Type B pancreatic cell (in vitro differentiated cells): ENCODE data around the gene FLAD1. TPM values are rescaled to one million over a fixed set of nuclear protein-coding genes. Genes with fewer than 3 reads are reported as not detected.

Experiments
- DNase-seq: peaks from one replicate; pipeline ENCODE4 v3.0.0; 2021; ENCODE audit warnings: mixed read lengths; ENCODE audit not compliant: unreplicated experiment; ENCODE audit errors: extremely low spot score
- H3K27ac Mint-ChIP-seq: 2 replicates; pipeline ENCODE4 v1.8.0; 2021; ENCODE audit warnings: mild to moderate bottlenecking, mixed read lengths
- H3K27me3 Mint-ChIP-seq: 2 replicates; pipeline ENCODE4 v1.8.0; 2021; ENCODE audit warnings: mixed read lengths
- H3K36me3 Mint-ChIP-seq: 2 replicates; pipeline ENCODE4 v1.8.0; 2021; ENCODE audit warnings: mixed read lengths
- H3K4me1 Mint-ChIP-seq: one replicate; pipeline ENCODE4 v1.8.0; 2021; ENCODE audit warnings: mixed read lengths; ENCODE audit not compliant: unreplicated experiment
- H3K4me3 Mint-ChIP-seq: 2 replicates; pipeline ENCODE4 v1.8.0; 2021; ENCODE audit warnings: mild to moderate bottlenecking, mixed read lengths
- H3K9me3 Mint-ChIP-seq: 2 replicates; pipeline ENCODE4 v1.8.0; 2021; ENCODE audit warnings: mixed read lengths
- CTCF ChIP-seq: fragments of 200-600 bp; sonication (generic); conservative IDR thresholded peaks from 2 replicates; pipeline ENCODE4 v1.5.0; 2021; ENCODE audit warnings: antibody characterized with exemption, mild to moderate bottlenecking
- total RNA-seq: library from RNA; stranded (reverse); gene quantifications from 2 replicates; pipeline ENCODE4 v1.2.1, GENCODE V29; 2021; ENCODE audit warnings: low replicate concordance

The FLAD1 gene
- total RNA-seq, 1 donor from 2014 or later = 59.0 TPM

DNA sequence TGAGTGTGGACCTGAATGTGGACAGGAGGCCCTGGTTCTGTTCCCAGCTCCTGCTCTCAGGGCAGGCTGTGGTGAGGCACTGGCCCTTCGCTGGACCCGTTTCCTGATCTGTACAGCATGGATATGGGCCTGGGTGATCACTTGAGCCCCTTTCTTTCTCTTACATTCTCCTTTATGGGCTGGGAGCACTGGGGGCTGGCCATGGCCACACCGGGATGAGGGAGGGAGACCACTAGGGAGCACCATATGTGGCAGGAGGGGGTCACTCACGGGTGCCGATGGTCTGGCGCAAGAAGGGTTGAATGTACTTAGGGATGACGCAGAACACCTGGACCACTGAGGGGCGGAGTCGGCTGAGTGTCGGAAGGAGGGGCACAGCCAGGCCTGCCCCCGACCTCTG, 47.8 kb downstream of the FLAD1 start:
- no peak overlapping the region for H3K27ac Mint-ChIP-seq
- H3K4me3 Mint-ChIP-seq = no peak overlapping the region
- H3K36me3 Mint-ChIP-seq = no peaks in the 10 kb centered on the region
- no peaks in the 10 kb centered on the region for H3K4me1 Mint-ChIP-seq
- TF ChIP-seq CTCF = no peak
- DNase-seq = no peak
- H3K9me3 Mint-ChIP-seq = no peaks in the 10 kb centered on the region
- peaks cover 4% of the 10 kb centered on the region for H3K27me3 Mint-ChIP-seq

DNA sequence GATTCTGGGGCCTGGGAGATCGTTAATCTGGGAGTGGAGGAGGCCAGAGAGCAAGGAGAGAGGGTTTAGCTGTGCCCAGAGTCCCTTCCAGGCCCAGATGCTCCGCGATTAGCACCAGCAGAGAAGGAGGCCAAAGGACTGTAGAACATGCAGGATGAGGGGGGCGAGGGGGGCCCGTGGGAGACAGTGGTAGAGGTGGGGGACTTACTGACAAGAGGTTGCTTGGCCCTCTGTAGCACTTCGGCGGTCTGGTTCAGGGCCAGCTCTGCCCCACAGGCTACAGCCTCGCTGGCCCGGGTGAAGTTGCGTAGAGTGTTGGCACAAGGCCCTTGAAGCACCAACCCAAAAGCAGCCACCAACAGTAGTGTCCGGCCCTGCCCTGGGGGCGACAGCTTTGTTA, 49.7 kb downstream of the FLAD1 start:
- DNase-seq = no peak
- H3K4me3 Mint-ChIP-seq = no peak overlapping the region
- peak overlapping the region; percentile 36 for H3K27ac Mint-ChIP-seq
- no peaks in the 10 kb centered on the region for H3K4me1 Mint-ChIP-seq
- H3K36me3 Mint-ChIP-seq = no peaks in the 10 kb centered on the region
- H3K9me3 Mint-ChIP-seq = no peaks in the 10 kb centered on the region
- TF ChIP-seq CTCF = no peak
- peaks cover 4% of the 10 kb centered on the region for H3K27me3 Mint-ChIP-seq

DNA sequence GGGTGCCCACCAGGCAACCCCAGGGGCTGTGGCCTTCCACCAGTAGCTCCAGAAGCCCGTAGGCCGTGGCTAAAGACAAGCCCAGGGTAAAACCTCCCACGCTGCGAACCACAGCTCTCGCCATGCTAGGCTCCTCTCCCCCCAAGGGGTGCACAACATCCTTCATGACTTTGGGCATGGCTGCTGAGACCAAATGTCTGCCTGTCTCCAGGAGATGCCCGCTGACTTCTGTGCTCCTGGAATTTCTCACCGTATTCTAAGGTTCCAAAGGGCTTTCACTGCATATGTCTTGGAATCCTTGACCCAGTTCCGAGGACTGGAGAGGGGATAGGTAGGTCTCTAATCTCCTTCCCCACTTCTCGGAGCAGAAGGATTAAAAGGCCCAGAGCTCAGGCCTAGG, 50.4 kb downstream of the FLAD1 start, which contains the start of the genes DCST1 and DCST2:
TSS of gene DCST1 (plus strand) at position 301 of the 400 bp plus-strand sequence. CDS start 213 bp downstream, outside the sequence.
TSS of gene DCST2 (minus strand) at position 258 of the 400 bp plus-strand sequence. CDS start at position 178, 80 bp downstream.
- H3K4me1 Mint-ChIP-seq = no peaks in the 10 kb centered on the region
- H3K9me3 Mint-ChIP-seq = no peaks in the 10 kb centered on the region
- H3K36me3 Mint-ChIP-seq = no peaks in the 10 kb centered on the region
- DNase-seq = no peak
- H3K4me3 Mint-ChIP-seq = no peak within 1 kb of the TSS
- H3K27me3 Mint-ChIP-seq = peaks cover 4% of the 10 kb centered on the region
- TF ChIP-seq CTCF = no peak
- H3K27ac Mint-ChIP-seq = peak within 1 kb of the TSS; percentile 36

DNA sequence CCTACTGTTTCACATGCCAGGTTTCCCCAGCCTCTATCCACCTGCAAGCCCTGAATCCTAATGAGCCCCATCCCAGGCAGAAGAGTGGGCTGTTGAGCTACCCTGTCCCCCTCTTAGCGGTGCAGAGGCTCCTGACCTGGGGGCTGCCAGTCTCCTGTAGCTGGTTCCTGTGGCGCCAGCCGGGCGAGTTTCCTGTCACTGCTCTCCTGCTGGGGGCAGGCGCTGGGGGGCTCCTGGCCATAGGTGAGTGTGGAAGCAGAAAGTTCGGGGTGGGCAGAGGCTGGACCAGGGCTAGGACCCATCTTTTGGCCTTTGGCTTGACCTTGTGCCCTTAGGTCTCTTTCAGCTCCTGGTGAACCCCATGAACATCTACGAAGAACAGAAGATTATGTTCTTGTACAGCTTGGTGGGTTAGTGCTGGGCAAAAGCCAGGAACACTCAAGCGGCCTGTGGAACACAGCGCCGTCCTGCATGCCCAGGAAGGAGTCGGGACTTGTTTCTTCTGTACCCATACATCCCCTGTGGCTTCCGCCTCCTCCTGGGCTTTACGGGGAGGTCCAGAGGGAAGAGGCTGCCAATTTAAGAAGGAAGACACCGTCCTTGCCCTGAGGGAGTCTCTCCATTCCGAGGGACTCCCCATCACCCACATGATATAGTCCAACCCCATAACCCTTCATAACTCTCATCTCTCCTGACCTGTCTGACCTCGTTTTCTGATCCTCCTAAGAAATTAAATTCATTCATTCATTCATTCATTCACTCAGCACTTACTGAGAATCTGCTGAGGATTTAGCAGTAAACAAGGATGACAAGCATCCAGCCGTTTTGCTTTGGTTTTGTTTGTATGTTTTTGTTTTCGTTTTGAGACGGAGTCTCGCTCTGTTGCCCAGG, 51.4 kb downstream of the FLAD1 start:
- H3K9me3 Mint-ChIP-seq = no peaks in the 10 kb centered on the region
- no peaks in the 10 kb centered on the region for H3K27me3 Mint-ChIP-seq
- no peak for DNase-seq
- no peaks in the 10 kb centered on the region for H3K36me3 Mint-ChIP-seq
- no peak overlapping the region for H3K4me3 Mint-ChIP-seq
- no peaks in the 10 kb centered on the region for H3K4me1 Mint-ChIP-seq
- TF ChIP-seq CTCF = no peak
- H3K27ac Mint-ChIP-seq = no peak overlapping the region

GRCh38 chr1:155035936-155036335, 52.8 kb downstream of the FLAD1 start:
- no peak overlapping the region for H3K4me3 Mint-ChIP-seq

More at GRCh38 chr1:155035936-155036335, 52.8 kb downstream of the FLAD1 start:
- no peaks in the 10 kb centered on the region for H3K4me1 Mint-ChIP-seq
- no peak for TF ChIP-seq CTCF
- H3K27me3 Mint-ChIP-seq = peaks cover 2% of the 10 kb centered on the region
- H3K27ac Mint-ChIP-seq = no peak overlapping the region
- DNase-seq = no peak
- H3K9me3 Mint-ChIP-seq = no peaks in the 10 kb centered on the region
- H3K36me3 Mint-ChIP-seq = no peaks in the 10 kb centered on the region
